ENCODE measurements around the gene C8G. TPM values are rescaled to one million over a fixed set of nuclear protein-coding genes. Genes with fewer than 3 reads are reported as not detected.

The C8G gene
- total RNA-seq, 1 experiment from 2014 or later = 0.77 TPM

GRCh38 chr9:136980669-136981478 lies 35.8 kb downstream of the C8G start:
- H3K9me2 ChIP-seq (replicated peaks; ENCODE audit: low read length) = no peaks in the 10 kb centered on the region
- no TSS peak for BruUV-seq (replicated peaks)
- H3K4me3 ChIP-seq (ENCODE audit: low read length) = no peak overlapping the region
- no peak for ATAC-seq
- no peaks in the 10 kb centered on the region for H4K20me1 ChIP-seq (ENCODE audit: low read length)
- no peak for DNase-seq
- no peak overlapping the region for H2AFZ ChIP-seq (ENCODE audit: low read length)
- no peaks in the 10 kb centered on the region for H3K27me3 ChIP-seq (ENCODE audit: low read length)
- no peak overlapping the region for H3K27ac ChIP-seq (ENCODE audit: low read length)
- no peaks in the 10 kb centered on the region for H3K4me1 ChIP-seq (ENCODE audit: insufficient read depth, low read length)
- no peak overlapping the region for H3K4me2 ChIP-seq (ENCODE audit: low read length)
- CTCF ChIA-PET = no interaction called here
- H3K36me3 ChIP-seq (ENCODE audit: low read depth, low read length) = no peaks in the 10 kb centered on the region
- POLR2A ChIA-PET (ENCODE audit: unreplicated experiment) = no interaction called here
- H3K9ac ChIP-seq (ENCODE audit: low read length) = no peak overlapping the region
- intact Hi-C loops (cut with micrococcal nuclease) = no loop called here
- TF ChIP-seq CTCF (conservative IDR thresholded peaks at IDR 0.05; ENCODE audit: low read depth, low read length) (no peak), EZH2 (IDR thresholded peaks at IDR 0.05; ENCODE audit: low read length, unreplicated experiment) (no peak), EZH2phosphoT487 (IDR thresholded peaks at IDR 0.05; ENCODE audit: borderline replicate concordance, low read length) (no peak)
- no peaks in the 10 kb centered on the region for H3F3A ChIP-seq (ENCODE audit: low read length, unreplicated experiment)
- no peaks in the 10 kb centered on the region for H3K79me2 ChIP-seq (ENCODE audit: low read length)
- no peaks in the 10 kb centered on the region for H3K9me3 ChIP-seq (ENCODE audit: low read length)

- Histone ChIP-seq H3K4me3 (ENCODE audit: low read length) (no peak overlapping the region), H4K20me1 (ENCODE audit: low read length) (no peaks in the 10 kb centered on the region), H3F3A (ENCODE audit: low read length, unreplicated experiment) (no peaks in the 10 kb centered on the region), H2AFZ (ENCODE audit: low read length) (no peak overlapping the region), H3K27me3 (ENCODE audit: low read length) (no peaks in the 10 kb centered on the region), H3K36me3 (ENCODE audit: low read depth, low read length) (no peaks in the 10 kb centered on the region), H3K79me2 (ENCODE audit: low read length) (no peaks in the 10 kb centered on the region), H3K4me2 (ENCODE audit: low read length) (no peak overlapping the region), H3K4me1 (ENCODE audit: insufficient read depth, low read length) (no peaks in the 10 kb centered on the region), H3K9ac (ENCODE audit: low read length) (no peak overlapping the region), H3K9me2 (replicated peaks; ENCODE audit: low read length) (no peaks in the 10 kb centered on the region), H3K27ac (ENCODE audit: low read length) (no peak overlapping the region), H3K9me3 (ENCODE audit: low read length) (no peaks in the 10 kb centered on the region)
- no peak for ATAC-seq
- CTCF ChIA-PET = no interaction called here
- DNase-seq = no peak
- no peak for TF ChIP-seq EZH2phosphoT487 (IDR thresholded peaks at IDR 0.05; ENCODE audit: borderline replicate concordance, low read length)
- no peak for TF ChIP-seq EZH2 (IDR thresholded peaks at IDR 0.05; ENCODE audit: low read length, unreplicated experiment)
- no peak for TF ChIP-seq CTCF (conservative IDR thresholded peaks at IDR 0.05; ENCODE audit: low read depth, low read length)
- intact Hi-C loops (cut with micrococcal nuclease) = no loop called here
- POLR2A ChIA-PET (ENCODE audit: unreplicated experiment) = no interaction called here
- BruUV-seq (replicated peaks) = no TSS peak
Measured at GRCh38 chr9:136981588-136982231, 36.7 kb downstream of the C8G start.

Data from PC-3 (cell line).